ENCODE results near the gene BRPF1. TPM values are rescaled to one million over a fixed set of nuclear protein-coding genes. Genes with fewer than 3 reads are reported as not detected.
A peak's percentile ranks its signal among the peaks of the same experiment; 100 is the strongest.

BRPF1 gene
- total RNA-seq, 1 donor: 14.5 TPM

DNA sequence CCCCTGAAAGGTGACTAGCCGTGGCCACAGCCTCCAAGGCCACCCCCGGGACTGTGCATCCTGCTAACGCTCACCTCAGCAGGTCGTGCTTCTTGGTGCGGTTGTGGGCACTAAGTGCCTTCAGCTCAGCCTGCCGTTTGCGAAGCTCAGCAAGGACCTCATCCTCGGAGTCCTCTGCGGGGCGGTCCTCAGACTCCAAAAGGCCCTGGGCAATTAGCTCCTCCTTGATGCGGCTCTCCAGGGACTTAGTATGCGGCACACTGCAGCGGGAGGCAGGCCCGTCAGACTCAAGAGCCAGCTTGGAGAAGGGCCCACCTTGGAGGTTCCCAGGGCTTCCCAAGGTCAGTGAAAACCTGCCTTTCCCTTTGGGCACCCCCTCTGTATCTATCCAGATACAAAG is 52.4 kb downstream of the BRPF1 start:
- Histone ChIP-seq H3K4me1 (ENCODE audit: insufficient read depth, low read length) (peaks cover 3% of the 10 kb centered on the region), H3K9me3 (ENCODE audit: low read depth, low read length) (no peaks in the 10 kb centered on the region), H3K4me2 (ENCODE audit: insufficient read depth, low read length) (no peak overlapping the region), H3K27me3 (ENCODE audit: insufficient read depth, low read length) (no peaks in the 10 kb centered on the region), H2AFZ (ENCODE audit: low read length) (no peak overlapping the region), H3K36me3 (ENCODE audit: insufficient read depth, low read length) (peaks cover 57% of the 10 kb centered on the region), H3K4me3 (ENCODE audit: insufficient read depth, low read length) (no peak overlapping the region), H3K27ac (ENCODE audit: low read depth, low read length) (no peak overlapping the region), H3K79me2 (ENCODE audit: insufficient read depth, low read length) (no peaks in the 10 kb centered on the region), H4K20me1 (ENCODE audit: insufficient read depth, low read length) (no peaks in the 10 kb centered on the region)
- DNase-seq (ENCODE audit: insufficient read length, low spot score, missing footprints): peak; percentile 67
- no peak for TF ChIP-seq CTCF (IDR thresholded peaks at IDR 0.05; ENCODE audit: extremely low read depth, low read depth, low read length)

DNA sequence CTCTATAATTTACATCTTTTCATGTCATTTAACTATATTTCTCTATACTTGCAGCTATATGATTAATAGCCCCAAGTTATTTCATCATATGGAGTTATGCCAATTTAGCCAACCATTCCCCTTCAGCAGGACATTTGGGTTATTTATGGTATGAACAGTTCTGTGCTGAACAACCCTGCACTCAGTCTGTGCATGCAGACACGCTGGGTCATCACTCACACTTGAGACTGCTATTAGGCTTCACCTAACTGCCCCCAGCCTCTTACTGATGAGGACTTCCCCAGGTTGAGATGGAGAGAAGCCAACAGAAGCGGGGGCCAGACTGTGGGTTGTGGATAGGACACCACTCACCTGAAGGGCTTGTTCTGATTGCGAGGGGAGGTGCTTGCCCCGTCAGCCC is 53.4 kb downstream of the BRPF1 start:
- Histone ChIP-seq H4K20me1 (ENCODE audit: insufficient read depth, low read length) (no peaks in the 10 kb centered on the region), H3K4me2 (ENCODE audit: insufficient read depth, low read length) (no peak overlapping the region), H3K4me3 (ENCODE audit: insufficient read depth, low read length) (no peak overlapping the region), H3K36me3 (ENCODE audit: insufficient read depth, low read length) (peaks cover 65% of the 10 kb centered on the region), H3K4me1 (ENCODE audit: insufficient read depth, low read length) (no peaks in the 10 kb centered on the region), H3K27me3 (ENCODE audit: insufficient read depth, low read length) (no peaks in the 10 kb centered on the region), H3K27ac (ENCODE audit: low read depth, low read length) (no peak overlapping the region), H3K9me3 (ENCODE audit: low read depth, low read length) (no peaks in the 10 kb centered on the region), H3K79me2 (ENCODE audit: insufficient read depth, low read length) (no peaks in the 10 kb centered on the region), H2AFZ (ENCODE audit: low read length) (no peak overlapping the region)
- no peak for DNase-seq (ENCODE audit: insufficient read length, low spot score, missing footprints)
- no peak for TF ChIP-seq CTCF (IDR thresholded peaks at IDR 0.05; ENCODE audit: extremely low read depth, low read depth, low read length)

- no peak for DNase-seq (ENCODE audit: insufficient read length, low spot score, missing footprints)
- Histone ChIP-seq H3K36me3 (ENCODE audit: insufficient read depth, low read length) (peaks cover 68% of the 10 kb centered on the region), H3K4me2 (ENCODE audit: insufficient read depth, low read length) (no peak overlapping the region), H3K4me1 (ENCODE audit: insufficient read depth, low read length) (no peaks in the 10 kb centered on the region), H4K20me1 (ENCODE audit: insufficient read depth, low read length) (no peaks in the 10 kb centered on the region), H2AFZ (ENCODE audit: low read length) (no peak overlapping the region), H3K4me3 (ENCODE audit: insufficient read depth, low read length) (no peak overlapping the region), H3K27ac (ENCODE audit: low read depth, low read length) (no peak overlapping the region), H3K79me2 (ENCODE audit: insufficient read depth, low read length) (no peaks in the 10 kb centered on the region), H3K9me3 (ENCODE audit: low read depth, low read length) (no peaks in the 10 kb centered on the region), H3K27me3 (ENCODE audit: insufficient read depth, low read length) (no peaks in the 10 kb centered on the region)
- TF ChIP-seq CTCF (IDR thresholded peaks at IDR 0.05; ENCODE audit: extremely low read depth, low read depth, low read length): no peak
Observed at GRCh38 chr3:9785602-9786001, 54.1 kb downstream of the BRPF1 start.

GRCh38 chr3:9786209-9786739 is 54.7 kb downstream of the BRPF1 start:
- Histone ChIP-seq H2AFZ (ENCODE audit: low read length) (no peak overlapping the region), H3K27ac (ENCODE audit: low read depth, low read length) (no peak overlapping the region), H3K36me3 (ENCODE audit: insufficient read depth, low read length) (peaks cover 64% of the 10 kb centered on the region), H3K4me1 (ENCODE audit: insufficient read depth, low read length) (peaks cover under 1% of the 10 kb centered on the region), H3K27me3 (ENCODE audit: insufficient read depth, low read length) (no peaks in the 10 kb centered on the region), H3K9me3 (ENCODE audit: low read depth, low read length) (no peaks in the 10 kb centered on the region), H3K4me2 (ENCODE audit: insufficient read depth, low read length) (no peak overlapping the region), H3K79me2 (ENCODE audit: insufficient read depth, low read length) (peaks cover 3% of the 10 kb centered on the region), H3K4me3 (ENCODE audit: insufficient read depth, low read length) (no peak overlapping the region), H4K20me1 (ENCODE audit: insufficient read depth, low read length) (no peaks in the 10 kb centered on the region)
- no peak for TF ChIP-seq CTCF (IDR thresholded peaks at IDR 0.05; ENCODE audit: extremely low read depth, low read depth, low read length)
- DNase-seq (ENCODE audit: insufficient read length, low spot score, missing footprints): peak; percentile 47
